Measurements from ENCODE around the gene FLNB.

DNA sequence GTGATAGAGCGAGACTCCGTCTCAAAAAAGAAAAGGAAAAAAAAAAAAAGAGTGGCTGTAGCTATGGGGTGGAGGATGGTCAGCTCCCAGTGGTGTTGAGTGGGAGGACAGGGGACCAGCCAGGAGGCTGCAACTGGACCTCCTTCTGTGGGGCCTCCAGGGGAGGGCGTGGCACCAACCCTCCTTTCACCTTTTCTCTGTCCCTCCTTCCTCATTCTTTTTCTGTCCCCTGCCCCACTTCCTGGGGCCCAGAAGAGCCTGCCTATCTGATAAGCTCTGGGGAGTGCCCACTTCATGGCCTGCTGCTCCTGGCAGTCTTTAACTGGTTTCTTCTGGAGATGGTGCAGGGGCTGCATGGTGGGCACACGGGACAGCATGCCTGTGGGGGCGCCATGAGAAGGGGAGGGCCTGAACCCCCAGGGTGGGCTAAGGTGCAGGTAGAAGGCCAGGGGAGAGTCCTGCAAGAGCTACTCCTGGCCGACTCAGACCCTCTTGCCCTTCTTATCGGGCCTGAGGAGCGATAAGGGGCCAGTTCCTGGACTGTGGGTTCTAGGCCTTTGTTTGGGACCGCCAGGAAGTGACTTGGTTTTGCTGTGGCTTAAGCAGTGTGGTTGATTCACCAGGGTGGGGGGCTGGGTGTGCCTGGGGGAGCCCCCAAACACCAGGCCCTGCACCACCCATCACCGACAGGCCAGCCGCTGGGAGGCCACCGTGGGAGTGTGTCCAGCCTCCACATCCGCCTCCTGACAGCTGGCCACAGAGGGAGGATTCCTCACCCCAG lies 49.4 kb upstream of the FLNB start:
- TF ChIP-seq POLR2A (IDR thresholded peaks at IDR 0.05; ENCODE audit: low read depth, low read length) (no peak), POLR2AphosphoS5 (IDR thresholded peaks at IDR 0.05; ENCODE audit: low read depth, low read length) (no peak), TAF1 (IDR thresholded peaks at IDR 0.05; ENCODE audit: low read depth, low read length) (no peak), SPI1 (IDR thresholded peaks at IDR 0.05; ENCODE audit: low read depth, low read length) (no peak), PAX5 (IDR thresholded peaks at IDR 0.05; ENCODE audit: insufficient read depth, low read length, severe bottlenecking) (no peak), POU2F2 (IDR thresholded peaks at IDR 0.05; ENCODE audit: low read depth, low read length) (no peak)

Measured in GM12891 (cell line).